ENCODE results near the gene MED16. TPM values are rescaled to one million over a fixed set of nuclear protein-coding genes. Genes with fewer than 3 reads are reported as not detected.
A peak's percentile ranks its signal among the peaks of the same experiment; 100 is the strongest.

Gene MED16
- total RNA-seq, 1 donor from 2014 or later, result 12.1 TPM

GRCh38 chr19:872266-872951 is 20.6 kb downstream of the MED16 start:
- Histone ChIP-seq H3K36me3 (ENCODE audit: control insufficient read depth, insufficient read depth, low read length) (peaks cover 13% of the 10 kb centered on the region), H3K4me3 (ENCODE audit: low read depth, low read length) (peak overlapping the region; percentile 10), H3K27me3 (ENCODE audit: control insufficient read depth, insufficient read depth, low read length) (no peaks in the 10 kb centered on the region)
- TF ChIP-seq CTCF (IDR thresholded peaks at IDR 0.05; ENCODE audit: insufficient read depth, low read length, severe bottlenecking), result no peak
- DNase-seq (ENCODE audit: low read depth) (peak; percentile 75), FAIRE-seq (no peak)

GRCh38 chr19:871446-872265 is 21.3 kb downstream of the MED16 start:
- DNase-seq (ENCODE audit: low read depth), result peak; percentile 20
- no peaks in the 10 kb centered on the region for H3K27me3 ChIP-seq (ENCODE audit: control insufficient read depth, insufficient read depth, low read length)
- peak overlapping the region; percentile 10 for H3K4me3 ChIP-seq (ENCODE audit: low read depth, low read length)
- no peak for FAIRE-seq
- no peak for TF ChIP-seq CTCF (IDR thresholded peaks at IDR 0.05; ENCODE audit: insufficient read depth, low read length, severe bottlenecking)
- H3K36me3 ChIP-seq (ENCODE audit: control insufficient read depth, insufficient read depth, low read length), result peaks cover 11% of the 10 kb centered on the region

GRCh38 chr19:870963-871401 is 22.0 kb downstream of the MED16 start:
- H3K4me3 ChIP-seq (ENCODE audit: low read depth, low read length), result no peak overlapping the region
- FAIRE-seq (no peak), DNase-seq (ENCODE audit: low read depth) (no peak)
- H3K27me3 ChIP-seq (ENCODE audit: control insufficient read depth, insufficient read depth, low read length), result no peaks in the 10 kb centered on the region
- peaks cover 10% of the 10 kb centered on the region for H3K36me3 ChIP-seq (ENCODE audit: control insufficient read depth, insufficient read depth, low read length)
- TF ChIP-seq CTCF (IDR thresholded peaks at IDR 0.05; ENCODE audit: insufficient read depth, low read length, severe bottlenecking), result no peak

- no peak for TF ChIP-seq CTCF (IDR thresholded peaks at IDR 0.05; ENCODE audit: insufficient read depth, low read length, severe bottlenecking)
- Histone ChIP-seq H3K27me3 (ENCODE audit: control insufficient read depth, insufficient read depth, low read length) (no peaks in the 10 kb centered on the region), H3K4me3 (ENCODE audit: low read depth, low read length) (no peak overlapping the region), H3K36me3 (ENCODE audit: control insufficient read depth, insufficient read depth, low read length) (peaks cover 10% of the 10 kb centered on the region)
- FAIRE-seq (no peak), DNase-seq (ENCODE audit: low read depth) (no peak)
Measured at GRCh38 chr19:870314-870713, 22.7 kb downstream of the MED16 start.

- Histone ChIP-seq H3K27me3 (ENCODE audit: control insufficient read depth, insufficient read depth, low read length) (no peaks in the 10 kb centered on the region), H3K36me3 (ENCODE audit: control insufficient read depth, insufficient read depth, low read length) (peaks cover 9% of the 10 kb centered on the region), H3K4me3 (ENCODE audit: low read depth, low read length) (no peak overlapping the region)
- FAIRE-seq (no peak), DNase-seq (ENCODE audit: low read depth) (peak; percentile 82)
- TF ChIP-seq CTCF (IDR thresholded peaks at IDR 0.05; ENCODE audit: insufficient read depth, low read length, severe bottlenecking), result no peak
Measured at GRCh38 chr19:869245-870177, 23.5 kb downstream of the MED16 start.

All from bronchial epithelial cell (primary cell).